Cortex of kidney (tissue), 1 donor: ENCODE results near the gene SNRPF.

Source experiments
- DNase-seq: peaks from one replicate; lab custom pipeline; 2025; lab: John Stamatoyannopoulos, UW

SNRPF gene

GRCh38 chr12:95859344-95859816 lies 628 bp downstream of the SNRPF start:
- no peak for DNase-seq

DNA sequence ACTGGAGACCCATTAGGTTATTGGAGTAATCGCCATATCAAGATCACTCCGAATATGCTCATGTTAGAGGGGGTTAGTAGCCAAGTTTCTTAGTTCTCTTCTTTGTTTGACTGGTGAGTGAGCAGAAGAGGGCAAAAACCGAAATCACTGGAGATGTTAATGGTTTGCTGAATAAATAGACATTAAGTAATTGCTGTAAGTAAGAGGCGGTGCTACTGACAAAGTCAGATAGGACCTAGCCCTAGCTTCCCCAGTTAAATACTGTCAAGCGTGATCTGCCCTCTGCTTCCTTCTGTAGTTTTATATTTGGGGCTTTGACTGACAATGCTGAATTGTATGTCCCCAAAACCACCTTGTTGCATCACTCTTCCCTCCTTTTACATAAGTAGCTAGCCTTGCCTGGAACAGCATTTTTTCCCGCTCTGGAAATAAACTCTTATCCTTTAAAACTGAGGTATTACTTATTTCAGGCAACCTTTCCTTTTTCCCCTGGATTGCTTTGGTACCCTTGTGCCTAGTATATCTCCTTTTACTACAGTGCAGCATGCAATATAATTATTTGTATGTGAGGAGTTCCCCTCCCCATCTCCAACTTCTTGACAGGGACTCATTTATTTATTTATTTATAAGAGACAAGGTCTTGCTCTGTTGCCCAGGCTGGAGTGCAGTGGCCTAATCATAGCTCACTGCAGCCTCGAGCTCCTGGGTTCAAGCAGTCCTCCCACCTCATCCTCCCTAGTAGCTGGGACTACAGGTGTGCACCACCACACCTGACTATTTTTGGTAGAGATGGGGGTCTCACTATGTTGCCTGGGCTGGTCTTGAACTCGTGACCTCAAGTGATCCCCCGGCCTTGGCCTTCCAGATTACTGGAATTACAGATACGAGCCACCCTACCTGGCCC lies 1.4 kb downstream of the SNRPF start:
- DNase-seq: no peak

GRCh38 chr12:95862038-95862437 lies 3.3 kb downstream of the SNRPF start:
- no peak for DNase-seq

DNA sequence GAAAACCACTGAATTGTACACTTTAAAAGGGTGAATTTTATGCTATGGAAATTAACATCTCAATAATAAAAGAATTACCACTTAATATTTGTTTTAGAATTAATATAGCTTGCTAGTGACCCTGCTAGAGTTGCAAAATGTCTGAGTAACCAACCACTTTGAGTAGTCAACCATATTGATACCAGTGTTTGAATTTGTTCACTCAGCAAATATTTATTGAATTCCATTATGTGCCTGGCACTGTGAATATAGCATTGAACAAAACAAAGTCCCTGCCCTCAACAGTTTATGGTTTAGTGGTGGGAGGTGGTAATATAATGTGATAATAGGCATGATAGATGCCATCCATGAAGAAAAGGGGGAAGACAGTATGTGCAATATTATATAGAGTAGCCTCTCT lies 4.6 kb downstream of the SNRPF start:
- no peak for DNase-seq

DNA sequence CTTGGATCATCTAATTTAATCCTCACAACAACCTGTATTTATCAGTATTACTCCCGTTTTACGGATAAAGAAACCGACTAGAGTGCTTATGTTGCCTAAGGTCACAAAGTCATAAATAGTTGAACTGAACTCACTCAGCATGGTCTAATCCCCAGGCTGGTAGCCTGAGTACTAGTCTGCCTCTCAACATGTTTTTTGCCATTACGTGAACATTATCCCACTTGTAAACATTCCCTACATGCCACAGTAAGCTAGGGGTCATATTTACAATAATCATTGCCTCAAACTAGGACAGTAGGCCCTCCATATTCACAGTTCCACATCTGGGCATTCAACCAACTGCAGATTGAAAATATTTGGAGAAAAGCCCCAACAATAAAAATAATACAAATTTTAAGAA lies 12.1 kb downstream of the SNRPF start:
- DNase-seq: no peak

DNA sequence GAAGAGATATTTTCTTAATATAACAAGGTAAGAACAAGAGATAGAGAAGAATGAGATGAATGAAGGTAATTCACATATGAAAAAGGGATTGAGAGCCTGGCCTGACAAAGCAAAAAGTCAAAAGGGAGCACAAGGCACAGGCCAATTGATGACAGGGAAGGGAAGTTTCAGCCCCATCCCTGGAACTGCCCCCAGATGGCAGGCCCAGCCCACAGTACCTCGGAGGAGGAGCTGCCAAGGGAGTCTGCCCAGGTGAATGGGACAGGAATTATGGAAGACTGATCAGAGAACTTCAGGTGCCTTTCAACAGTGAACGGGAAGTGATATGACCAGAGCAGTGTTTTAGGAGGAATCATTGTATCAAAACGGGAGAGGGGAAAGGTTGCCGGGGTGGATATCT lies 15.7 kb downstream of the SNRPF start:
- no peak for DNase-seq

GRCh38 chr12:95877622-95878021 lies 18.9 kb downstream of the SNRPF start:
- DNase-seq: no peak

DNA sequence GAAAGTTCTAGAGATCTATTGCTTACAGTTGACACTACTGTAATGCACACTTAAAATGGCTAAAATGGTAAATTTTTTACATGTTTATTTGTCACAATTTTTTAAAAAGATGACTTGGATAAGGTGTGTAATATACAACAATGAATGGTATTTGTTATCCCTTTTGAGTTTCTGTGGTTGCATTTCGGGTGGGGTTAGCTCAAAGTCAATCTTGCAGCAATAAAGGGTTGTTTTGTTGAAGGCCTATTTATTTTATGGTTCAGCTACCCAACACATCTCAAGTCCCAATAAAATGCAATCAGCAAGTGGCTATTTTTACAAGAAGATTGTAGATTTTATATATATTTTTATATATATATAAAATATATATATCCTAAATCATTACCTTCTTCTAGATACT lies 22.1 kb downstream of the SNRPF start:
- no peak for DNase-seq

GRCh38 chr12:95881331-95881955 lies 22.7 kb downstream of the SNRPF start:
- DNase-seq: no peak

DNA sequence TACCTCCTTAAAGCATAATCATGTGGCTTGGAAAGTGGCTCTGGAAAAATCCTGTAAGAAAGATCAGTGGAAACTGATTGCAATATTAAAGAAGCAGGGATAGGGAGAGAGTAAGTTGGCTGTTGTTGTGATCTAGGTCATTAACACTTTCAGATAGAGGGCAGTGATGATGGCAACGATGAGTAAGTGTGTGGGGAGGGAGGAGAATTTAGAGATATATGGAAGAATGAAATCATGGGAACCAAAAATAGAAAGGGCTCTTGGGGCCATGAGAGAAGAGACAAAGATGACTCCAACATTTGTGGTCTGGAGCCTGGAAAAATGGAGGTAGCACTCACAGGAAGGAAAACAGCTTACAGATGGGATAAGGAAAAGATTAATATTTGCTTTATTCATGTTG lies 23.3 kb downstream of the SNRPF start:
- DNase-seq: no peak

DNA sequence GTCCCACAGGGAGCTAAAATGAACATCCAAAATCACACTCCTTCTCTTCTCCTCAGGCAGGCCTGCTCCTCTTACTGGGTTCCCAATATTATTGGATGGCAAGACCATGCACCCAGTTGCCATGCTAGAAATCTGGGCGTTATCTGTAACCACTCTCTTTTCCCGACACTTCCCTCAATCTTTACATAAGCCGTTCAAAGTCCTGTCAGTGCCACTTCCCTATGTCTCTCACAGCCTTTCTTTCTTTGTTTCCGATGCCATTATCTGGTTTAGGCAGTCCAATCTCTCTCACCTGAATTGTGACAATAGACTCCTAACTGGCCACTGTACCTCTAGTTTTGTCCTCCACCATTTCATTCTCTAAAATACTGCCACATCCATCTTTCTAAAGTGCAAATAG lies 24.1 kb downstream of the SNRPF start:
- DNase-seq: no peak

GRCh38 chr12:95884998-95885397 lies 26.2 kb downstream of the SNRPF start:
- no peak for DNase-seq

GRCh38 chr12:95887311-95887710 lies 28.6 kb downstream of the SNRPF start:
- DNase-seq: no peak

DNA sequence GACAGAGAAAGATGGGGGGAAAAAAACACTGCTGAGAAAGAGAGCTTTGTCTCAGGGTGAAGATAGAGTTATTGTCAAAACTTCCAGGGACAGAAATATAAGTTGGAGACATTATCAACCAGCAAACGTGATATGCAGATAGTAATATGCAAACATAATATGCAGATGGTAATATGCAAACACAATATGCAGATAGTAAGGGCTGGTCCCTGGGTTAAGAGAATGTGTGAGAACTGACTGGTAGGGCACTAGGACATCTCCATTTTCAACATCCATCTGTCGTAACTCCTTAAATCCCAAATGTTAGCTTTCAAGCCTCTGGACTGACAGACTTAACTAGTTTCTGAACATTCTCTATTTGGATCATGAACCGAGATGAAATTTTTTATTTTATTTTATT lies 32.2 kb downstream of the SNRPF start:
- DNase-seq: no peak

- no peak for DNase-seq
Measured at GRCh38 chr12:95896846-95897245, 38.1 kb downstream of the SNRPF start.

DNA sequence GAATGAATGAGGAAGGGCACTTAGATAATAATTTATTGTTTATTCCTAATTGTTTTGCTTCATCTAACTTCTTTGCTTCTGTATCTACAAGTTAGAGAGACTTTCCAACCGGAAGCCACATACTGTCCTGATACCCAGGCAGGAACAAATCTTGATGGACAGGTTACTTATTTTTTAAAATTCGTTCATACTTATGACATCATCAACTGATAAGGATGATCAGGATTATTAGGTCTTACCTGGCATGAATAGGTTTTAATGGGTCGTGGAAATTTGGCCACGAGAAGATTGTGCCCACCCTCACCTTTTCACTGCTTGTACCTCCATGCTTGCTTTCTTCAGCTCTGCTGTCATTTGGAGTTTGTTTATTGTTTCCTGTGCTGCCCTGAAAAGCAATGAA lies 39.3 kb downstream of the SNRPF start:
- DNase-seq: no peak

GRCh38 chr12:95908573-95908972 lies 49.8 kb downstream of the SNRPF start:
- DNase-seq: no peak

- DNase-seq: no peak
Measured at GRCh38 chr12:95909871-95910270, 51.1 kb downstream of the SNRPF start.
